ENCODE measurements around the gene LRRC4C.

DNA sequence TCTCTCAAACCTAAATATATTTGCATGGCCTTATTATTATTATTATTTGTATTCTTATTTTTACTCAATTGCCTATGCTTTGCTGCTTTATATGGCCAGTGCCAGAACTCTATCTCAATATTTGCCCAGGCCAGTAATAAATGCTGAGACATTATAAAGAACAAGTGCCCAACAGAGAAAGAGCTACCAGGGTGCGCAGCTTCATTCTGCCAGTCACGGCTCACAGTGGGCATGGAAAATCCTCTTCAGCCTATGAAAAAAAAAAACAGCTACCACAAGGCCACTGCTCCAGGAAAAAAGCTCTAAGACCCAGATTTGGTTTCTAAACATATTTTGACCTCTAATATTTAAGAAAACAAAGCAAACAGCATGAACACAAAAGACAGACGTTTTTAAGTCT is 1223.6 kb downstream of the LRRC4C start:
- TF ChIP-seq POLR2AphosphoS5 (IDR thresholded peaks at IDR 0.05; ENCODE audit: low read depth, low read length) (no peak), TCF7L2 (IDR thresholded peaks at IDR 0.05; ENCODE audit: low read depth, low read length) (no peak)
- TF ChIP-seq, protein P1, sequence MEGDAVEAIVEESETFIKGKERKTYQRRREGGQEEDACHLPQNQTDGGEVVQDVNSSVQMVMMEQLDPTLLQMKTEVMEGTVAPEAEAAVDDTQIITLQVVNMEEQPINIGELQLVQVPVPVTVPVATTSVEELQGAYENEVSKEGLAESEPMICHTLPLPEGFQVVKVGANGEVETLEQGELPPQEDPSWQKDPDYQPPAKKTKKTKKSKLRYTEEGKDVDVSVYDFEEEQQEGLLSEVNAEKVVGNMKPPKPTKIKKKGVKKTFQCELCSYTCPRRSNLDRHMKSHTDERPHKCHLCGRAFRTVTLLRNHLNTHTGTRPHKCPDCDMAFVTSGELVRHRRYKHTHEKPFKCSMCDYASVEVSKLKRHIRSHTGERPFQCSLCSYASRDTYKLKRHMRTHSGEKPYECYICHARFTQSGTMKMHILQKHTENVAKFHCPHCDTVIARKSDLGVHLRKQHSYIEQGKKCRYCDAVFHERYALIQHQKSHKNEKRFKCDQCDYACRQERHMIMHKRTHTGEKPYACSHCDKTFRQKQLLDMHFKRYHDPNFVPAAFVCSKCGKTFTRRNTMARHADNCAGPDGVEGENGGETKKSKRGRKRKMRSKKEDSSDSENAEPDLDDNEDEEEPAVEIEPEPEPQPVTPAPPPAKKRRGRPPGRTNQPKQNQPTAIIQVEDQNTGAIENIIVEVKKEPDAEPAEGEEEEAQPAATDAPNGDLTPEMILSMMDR (IDR thresholded peaks at IDR 0.05) = no peak

Measured in Panc1 (cell line).